IPS DF 6.9 (cell line): ENCODE results near the gene USP36.

Experiments used
- DNase-seq: peaks from one replicate; pipeline ENCODE4 v3.0.0-alpha.2; 2013; ENCODE audit warnings: low read depth, low spot score
- H3K27ac ChIP-seq: one replicate; pipeline ENCODE4 v1.5.1; 2013; ENCODE audit warnings: low read length, control low read depth
- H3K27me3 ChIP-seq: 2 replicates; pipeline ENCODE4 v1.6.1; 2013; ENCODE audit warnings: mild to moderate bottlenecking, low read length; ENCODE audit not compliant: control insufficient read depth, insufficient read depth
- H3K36me3 ChIP-seq: 2 replicates; pipeline ENCODE4 v1.6.1; 2013; ENCODE audit warnings: low read length; ENCODE audit not compliant: control insufficient read depth, insufficient read depth
- H3K4me1 ChIP-seq: 2 replicates; pipeline ENCODE4 v1.6.1; 2013; ENCODE audit warnings: low read length; ENCODE audit not compliant: control insufficient read depth, insufficient read depth
- H3K4me3 ChIP-seq: 2 replicates; pipeline ENCODE4 v1.5.1; 2013; ENCODE audit warnings: mild to moderate bottlenecking, low read length
- H3K9me3 ChIP-seq: 2 replicates; pipeline ENCODE4 v1.6.1; 2013; ENCODE audit warnings: low read length, inconsistent platforms; ENCODE audit not compliant: control insufficient read depth, insufficient read depth
- WGBS: extraction: QIAGEN DNeasy Blood & Tissue Kit; methylation state at CpG from one replicate; pipeline ENCODE4 v1.1.7; 2013; ENCODE audit warnings: mixed read lengths, missing lambda C conversion rate; ENCODE audit not compliant: insufficient read length, insufficient coverage; 5-methylcytosine and 5-hydroxymethylcytosine counted together

Gene USP36

DNA sequence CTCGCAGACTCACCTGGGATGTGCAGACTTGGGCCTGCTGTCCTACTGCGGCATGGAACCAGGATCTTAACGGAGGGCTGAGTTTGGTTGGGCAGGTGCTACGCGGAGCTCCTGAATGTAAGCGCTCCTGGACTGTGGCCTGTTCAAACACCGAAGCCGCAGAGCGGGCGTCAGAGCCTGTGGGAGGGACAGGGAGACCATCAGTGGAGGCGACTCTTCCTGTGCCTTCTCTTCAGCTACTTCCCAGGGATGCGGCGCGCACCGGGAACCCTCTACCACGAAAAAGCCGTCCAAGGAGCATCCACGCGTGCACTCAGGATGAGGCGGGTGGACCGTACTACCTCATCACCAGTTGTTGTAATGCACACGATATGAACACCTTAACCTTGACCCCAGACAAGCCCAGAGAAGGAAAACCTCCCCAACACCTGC, 2.0 kb downstream of the USP36 start:
- Histone ChIP-seq H3K27me3 (no peaks in the 10 kb centered on the region), H3K9me3 (no peaks in the 10 kb centered on the region), H3K4me1 (no peaks in the 10 kb centered on the region), H3K27ac (no peak overlapping the region), H3K36me3 (peaks cover 21% of the 10 kb centered on the region), H3K4me3 (no peak overlapping the region)
- DNase-seq = no peak
- WGBS = no CpG with 5 or more reads among the region's 22 CpGs

DNA sequence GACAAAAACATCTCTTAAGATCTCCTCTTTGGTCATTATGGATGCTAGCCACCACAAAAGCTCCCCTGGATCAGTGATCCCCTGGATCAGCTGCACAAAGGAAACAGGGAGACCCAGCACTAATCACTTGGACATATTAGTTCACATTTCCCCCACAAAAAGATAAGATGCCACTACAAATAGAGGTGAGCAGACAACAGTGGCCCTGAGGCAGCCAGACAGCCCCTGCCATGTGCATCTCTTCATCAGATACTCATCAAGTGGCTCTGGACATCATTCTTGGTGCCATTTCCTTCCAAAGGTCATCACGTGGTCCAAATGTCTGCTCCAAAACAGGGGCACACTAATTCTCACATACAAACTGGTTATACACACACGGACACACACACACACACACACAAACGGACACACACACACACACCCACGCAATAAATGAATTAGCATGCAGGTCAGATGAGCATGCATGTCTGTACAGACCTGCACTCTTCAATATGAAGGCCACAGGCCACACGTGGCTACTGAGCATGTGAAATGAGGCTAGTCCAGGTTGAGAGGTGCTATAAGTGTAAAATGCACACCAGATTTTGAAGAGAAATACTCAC, 4.1 kb downstream of the USP36 start:
- no peaks in the 10 kb centered on the region for H3K9me3 ChIP-seq
- DNase-seq = no peak
- H3K36me3 ChIP-seq = peaks cover 24% of the 10 kb centered on the region
- WGBS = no CpG with 5 or more reads among the region's 5 CpGs
- H3K4me1 ChIP-seq = no peaks in the 10 kb centered on the region
- H3K27me3 ChIP-seq = no peaks in the 10 kb centered on the region
- no peak overlapping the region for H3K27ac ChIP-seq
- H3K4me3 ChIP-seq = no peak overlapping the region

GRCh38 chr17:78834571-78834970, 6.0 kb downstream of the USP36 start:
- H3K9me3 ChIP-seq = no peaks in the 10 kb centered on the region
- no peak for DNase-seq
- peaks cover 24% of the 10 kb centered on the region for H3K36me3 ChIP-seq
- H3K4me3 ChIP-seq = no peak overlapping the region
- no peaks in the 10 kb centered on the region for H3K27me3 ChIP-seq
- no peaks in the 10 kb centered on the region for H3K4me1 ChIP-seq
- no CpG with 5 or more reads among the region's 8 CpGs for WGBS
- no peak overlapping the region for H3K27ac ChIP-seq

- Histone ChIP-seq H3K27me3 (no peaks in the 10 kb centered on the region), H3K36me3 (peaks cover 38% of the 10 kb centered on the region), H3K27ac (no peak overlapping the region), H3K4me1 (no peaks in the 10 kb centered on the region), H3K9me3 (no peaks in the 10 kb centered on the region), H3K4me3 (no peak overlapping the region)
- DNase-seq = no peak
- no CpG with 5 or more reads among the region's 2 CpGs for WGBS
Observed at GRCh38 chr17:78832541-78832810, 8.1 kb downstream of the USP36 start.

- peaks cover 40% of the 10 kb centered on the region for H3K36me3 ChIP-seq
- no peaks in the 10 kb centered on the region for H3K9me3 ChIP-seq
- H3K4me1 ChIP-seq = no peaks in the 10 kb centered on the region
- no peak for DNase-seq
- H3K27me3 ChIP-seq = no peaks in the 10 kb centered on the region
- no peak overlapping the region for H3K4me3 ChIP-seq
- H3K27ac ChIP-seq = no peak overlapping the region
- WGBS = no CpG with 5 or more reads among the region's 15 CpGs
Observed at GRCh38 chr17:78831688-78832540, 8.7 kb downstream of the USP36 start.

DNA sequence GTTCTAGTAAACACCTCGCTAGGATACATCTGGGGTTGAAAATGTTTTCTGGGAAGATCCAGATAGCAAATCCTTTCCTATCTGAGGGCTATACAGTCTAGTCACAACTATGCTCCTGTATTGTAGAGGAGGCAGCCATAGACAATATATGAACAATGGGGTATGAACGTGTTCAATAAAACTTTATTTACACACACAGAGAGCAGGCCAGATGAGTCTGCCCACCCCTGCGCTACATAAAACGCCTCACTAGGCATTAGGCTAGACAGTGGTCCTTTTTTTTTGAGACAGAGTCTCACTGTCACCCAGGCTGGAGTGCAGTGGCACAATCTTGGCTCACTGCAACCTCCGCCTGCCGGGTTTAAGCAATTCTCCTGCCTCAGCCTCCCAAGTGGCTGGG, 11.1 kb downstream of the USP36 start:
- WGBS = no CpG with 5 or more reads among the region's 6 CpGs
- Histone ChIP-seq H3K27ac (no peak overlapping the region), H3K4me1 (no peaks in the 10 kb centered on the region), H3K36me3 (peaks cover 27% of the 10 kb centered on the region), H3K4me3 (no peak overlapping the region), H3K9me3 (no peaks in the 10 kb centered on the region), H3K27me3 (no peaks in the 10 kb centered on the region)
- DNase-seq = no peak

GRCh38 chr17:78828470-78829185, 12.0 kb downstream of the USP36 start:
- no peaks in the 10 kb centered on the region for H3K4me1 ChIP-seq
- no peaks in the 10 kb centered on the region for H3K9me3 ChIP-seq
- no peak overlapping the region for H3K27ac ChIP-seq
- no peak for DNase-seq
- peaks cover 32% of the 10 kb centered on the region for H3K36me3 ChIP-seq
- WGBS = no CpG with 5 or more reads among the region's 14 CpGs
- H3K4me3 ChIP-seq = no peak overlapping the region
- H3K27me3 ChIP-seq = no peaks in the 10 kb centered on the region

DNA sequence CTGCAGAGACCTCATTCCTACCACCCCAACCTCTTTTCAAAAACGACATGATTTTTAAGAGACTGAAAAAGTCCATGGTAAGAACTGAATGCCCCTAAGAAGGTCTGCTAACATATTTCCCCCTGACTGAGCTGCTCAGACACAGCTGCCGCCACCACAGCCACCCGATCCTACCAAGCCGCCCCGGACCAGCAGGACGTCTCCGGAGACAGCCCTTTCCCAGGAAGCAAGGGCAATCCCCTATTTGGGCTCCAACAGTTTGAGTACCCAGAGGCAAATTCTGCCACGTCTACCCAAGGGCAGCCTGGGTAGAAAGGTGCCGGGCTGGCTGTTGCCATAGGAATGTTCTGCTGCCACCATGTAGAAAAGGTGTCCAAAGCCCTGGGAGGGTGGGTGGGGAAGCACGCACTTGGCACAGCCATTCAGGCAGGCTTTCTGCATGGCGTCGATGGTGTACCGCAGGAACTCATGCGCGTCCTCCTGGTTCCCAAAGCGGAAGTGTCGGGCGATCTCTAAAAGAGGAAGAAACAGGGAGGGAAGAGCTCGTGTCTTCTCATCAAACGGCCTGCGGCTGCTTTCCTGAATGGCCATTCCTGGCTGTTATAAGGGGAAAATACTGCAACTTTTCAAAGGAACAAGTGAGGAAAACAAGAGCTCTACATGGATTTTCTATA, 13.6 kb downstream of the USP36 start:
- H3K36me3 ChIP-seq = peaks cover 39% of the 10 kb centered on the region
- no peaks in the 10 kb centered on the region for H3K9me3 ChIP-seq
- no peaks in the 10 kb centered on the region for H3K27me3 ChIP-seq
- H3K4me1 ChIP-seq = no peaks in the 10 kb centered on the region
- no peak for DNase-seq
- no peak overlapping the region for H3K4me3 ChIP-seq
- WGBS = no CpG with 5 or more reads among the region's 21 CpGs
- no peak overlapping the region for H3K27ac ChIP-seq

- no peak for DNase-seq
- H3K27ac ChIP-seq = no peak overlapping the region
- no peaks in the 10 kb centered on the region for H3K9me3 ChIP-seq
- no peaks in the 10 kb centered on the region for H3K27me3 ChIP-seq
- WGBS = no CpG with 5 or more reads among the region's 5 CpGs
- H3K4me3 ChIP-seq = no peak overlapping the region
- peaks cover 44% of the 10 kb centered on the region for H3K36me3 ChIP-seq
- H3K4me1 ChIP-seq = no peaks in the 10 kb centered on the region
Observed at GRCh38 chr17:78826421-78826820, 14.2 kb downstream of the USP36 start.

DNA sequence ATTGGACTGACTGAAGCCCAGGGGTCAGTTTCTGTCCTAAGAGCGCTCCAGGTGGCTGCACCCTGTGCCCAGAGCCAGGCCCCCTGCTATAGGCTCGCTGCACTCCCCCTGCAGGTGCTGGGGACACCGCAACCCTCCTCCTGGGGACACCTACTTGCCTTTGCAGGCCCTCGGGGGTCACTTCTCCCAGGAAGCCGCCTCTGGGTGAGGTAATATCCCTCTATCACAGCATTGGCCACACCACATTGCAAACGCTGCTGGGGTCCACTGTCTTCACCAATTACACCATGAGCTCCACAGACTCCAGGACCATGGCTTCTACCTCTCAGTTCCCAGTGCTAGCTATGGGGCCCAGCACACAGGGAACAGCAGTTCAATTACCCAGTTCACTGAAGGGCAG, 14.9 kb downstream of the USP36 start:
- Histone ChIP-seq H3K36me3 (peaks cover 50% of the 10 kb centered on the region), H3K4me1 (no peaks in the 10 kb centered on the region), H3K9me3 (no peaks in the 10 kb centered on the region), H3K27me3 (no peaks in the 10 kb centered on the region), H3K27ac (no peak overlapping the region), H3K4me3 (no peak overlapping the region)
- no CpG with 5 or more reads among the region's 6 CpGs for WGBS
- DNase-seq = no peak
